Memory B cell (primary cell): Measurements from ENCODE around the gene PRDX3.

Source experiments
- ATAC-seq: fragments of 150-1000 bp; cut with Tn5 transposase; 2 replicates; pipeline ENCODE4 v1.10.0; 2021; ENCODE audit warnings: low read depth, mild to moderate bottlenecking, moderate library complexity
- DNase-seq, 2 donors: peaks; one replicate each; pipeline ENCODE4 v3.0.0; 2022; ENCODE audit warnings: low spot score in 2 of 2
- H3K27ac Mint-ChIP-seq: one replicate; pipeline ENCODE4 v1.8.0; 2022; ENCODE audit warnings: mild to moderate bottlenecking, moderate library complexity, mixed read lengths
- H3K27me3 Mint-ChIP-seq: one replicate; pipeline ENCODE4 v1.8.0; 2022; ENCODE audit warnings: mixed read lengths
- H3K36me3 Mint-ChIP-seq: one replicate; pipeline ENCODE4 v1.8.0; 2022; ENCODE audit warnings: mild to moderate bottlenecking, mixed read lengths
- H3K4me1 Mint-ChIP-seq: one replicate; pipeline ENCODE4 v1.8.0; 2022; ENCODE audit warnings: mixed read lengths
- H3K4me3 Mint-ChIP-seq: one replicate; pipeline ENCODE4 v1.8.0; 2022; ENCODE audit warnings: mild to moderate bottlenecking, moderate library complexity, mixed read lengths
- H3K9me3 Mint-ChIP-seq: one replicate; pipeline ENCODE4 v1.8.0; 2022; ENCODE audit warnings: mixed read lengths

Gene PRDX3

DNA sequence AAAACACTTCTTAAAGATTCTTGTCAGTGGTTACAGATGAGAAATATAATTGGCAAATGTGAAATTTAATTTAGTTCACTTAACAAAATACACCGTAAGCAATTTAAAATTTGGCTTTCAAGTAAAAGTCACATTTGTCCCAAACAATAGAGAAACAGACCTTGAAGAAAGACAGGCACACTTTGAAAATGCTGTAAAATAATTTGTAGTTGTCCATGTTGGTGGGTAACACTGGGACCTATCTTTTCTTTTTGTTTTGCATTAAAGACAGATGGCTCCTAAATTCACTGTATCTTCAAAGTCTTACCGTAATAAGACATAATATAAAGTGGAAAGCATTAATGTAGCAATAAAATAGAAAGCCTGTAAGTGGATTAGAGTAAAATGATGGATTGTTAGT is 32.0 kb upstream of the PRDX3 start:
- no peak overlapping the region for H3K4me3 Mint-ChIP-seq
- no peaks in the 10 kb centered on the region for H3K9me3 Mint-ChIP-seq
- peaks cover 3% of the 10 kb centered on the region for H3K36me3 Mint-ChIP-seq
- peaks cover 32% of the 10 kb centered on the region for H3K4me1 Mint-ChIP-seq
- DNase-seq (no peak), ATAC-seq (no peak)
- no peaks in the 10 kb centered on the region for H3K27me3 Mint-ChIP-seq
- no peak overlapping the region for H3K27ac Mint-ChIP-seq

DNA sequence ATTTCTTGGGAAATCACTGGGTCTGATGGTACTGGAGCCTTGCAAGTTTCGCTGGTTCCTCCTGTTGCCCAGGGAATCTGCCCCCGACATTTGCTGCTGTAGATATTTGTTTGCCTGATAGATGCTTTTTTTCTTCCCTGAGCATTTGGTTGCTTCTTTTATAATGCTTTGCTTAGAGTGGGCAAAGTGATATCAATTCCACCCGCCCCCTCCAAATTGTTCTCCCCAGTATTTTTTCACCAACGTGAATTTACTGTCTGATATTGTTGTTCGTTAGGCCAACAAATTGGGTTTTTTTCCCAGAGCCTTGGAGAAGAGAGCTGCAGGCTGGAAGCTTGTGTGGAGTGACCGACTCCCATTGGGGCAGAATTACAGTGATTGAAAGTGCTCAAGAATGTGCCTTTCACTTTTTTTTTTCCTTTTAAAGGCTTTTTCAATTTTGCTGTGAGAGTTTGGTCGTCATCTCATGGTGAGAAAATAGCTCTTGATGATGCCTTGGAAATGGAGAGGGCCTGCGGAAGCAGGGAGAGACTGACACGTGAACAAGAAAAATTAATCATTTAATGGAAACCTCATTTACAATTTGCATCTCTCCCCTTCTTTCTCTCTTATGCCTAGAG is 31.2 kb upstream of the PRDX3 start:
- H3K36me3 Mint-ChIP-seq, result peaks cover 2% of the 10 kb centered on the region
- no peaks in the 10 kb centered on the region for H3K9me3 Mint-ChIP-seq
- H3K27me3 Mint-ChIP-seq, result no peaks in the 10 kb centered on the region
- peak overlapping the region; percentile 98 for H3K4me3 Mint-ChIP-seq
- H3K4me1 Mint-ChIP-seq, result peaks cover 28% of the 10 kb centered on the region
- DNase-seq (no peak), ATAC-seq (no peak)
- H3K27ac Mint-ChIP-seq, result peak overlapping the region; percentile 96

DNA sequence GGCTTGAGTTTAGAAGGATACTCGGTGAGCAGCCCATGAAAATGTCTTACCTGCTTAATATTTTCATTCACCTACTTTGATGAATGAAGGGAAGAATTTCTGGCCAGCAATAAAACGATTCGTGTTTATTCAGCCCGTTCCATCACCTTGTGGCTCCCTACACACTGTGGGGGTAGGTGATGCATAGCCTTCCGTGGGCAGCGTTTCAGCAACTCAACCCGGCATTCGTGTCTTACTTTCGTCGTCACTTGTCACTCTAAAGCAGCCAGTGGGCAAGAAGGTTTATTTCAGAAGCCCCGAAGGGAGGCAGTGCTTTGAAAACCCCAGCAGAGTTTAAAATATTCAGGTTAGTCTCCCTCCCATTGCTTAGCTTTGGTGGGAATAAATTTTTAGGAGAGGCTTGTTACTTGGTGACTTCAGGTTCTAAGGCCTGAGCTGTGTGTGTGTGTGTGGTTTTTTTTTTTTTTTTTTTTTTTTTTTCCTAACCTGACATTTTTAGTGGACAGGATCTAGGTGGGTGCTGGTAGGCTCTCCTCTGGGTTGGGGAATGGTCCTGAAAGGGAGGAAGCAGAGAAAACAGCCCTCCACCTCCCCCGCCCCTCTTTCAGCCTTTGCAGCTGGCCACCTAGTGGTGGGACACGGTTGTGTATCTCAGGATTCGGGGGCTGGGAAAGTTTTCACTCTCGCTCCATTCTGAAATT is 30.6 kb upstream of the PRDX3 start:
- Mint-ChIP-seq H3K4me1 (peaks cover 26% of the 10 kb centered on the region), H3K27me3 (no peaks in the 10 kb centered on the region)

DNA sequence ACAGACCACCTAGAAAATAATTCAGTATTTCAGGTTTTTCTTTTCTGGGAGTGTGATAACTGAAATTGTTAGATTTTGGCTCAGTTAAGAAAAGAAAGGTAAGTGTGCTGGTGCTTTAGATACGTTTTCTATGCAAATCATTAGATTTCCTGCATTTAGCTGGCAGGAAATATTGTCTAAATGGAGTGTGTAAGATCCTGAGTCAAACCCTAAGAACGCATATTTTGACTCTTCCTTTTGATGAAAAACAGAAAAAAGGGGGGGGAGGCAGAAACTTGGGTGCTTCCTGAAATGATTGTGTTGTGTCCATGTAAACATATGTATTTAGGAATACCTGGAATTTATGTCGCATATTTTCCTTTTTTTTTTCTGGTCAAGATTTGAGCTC is 29.9 kb upstream of the PRDX3 start:
- peak overlapping the region; percentile 96 for H3K27ac Mint-ChIP-seq
- peak overlapping the region; percentile 98 for H3K4me3 Mint-ChIP-seq
- no peaks in the 10 kb centered on the region for H3K9me3 Mint-ChIP-seq
- ATAC-seq (no peak), DNase-seq (no peak)
- no peaks in the 10 kb centered on the region for H3K27me3 Mint-ChIP-seq
- peaks cover 23% of the 10 kb centered on the region for H3K4me1 Mint-ChIP-seq
- no peaks in the 10 kb centered on the region for H3K36me3 Mint-ChIP-seq

More for the DNA sequence above, 30.6 kb upstream of the PRDX3 start:
- H3K36me3 Mint-ChIP-seq, result peaks cover under 1% of the 10 kb centered on the region
- peak overlapping the region; percentile 96 for H3K27ac Mint-ChIP-seq
- peak; percentile 23 for ATAC-seq
- DNase-seq, result peak; percentile 47 to 52
- H3K9me3 Mint-ChIP-seq, result no peaks in the 10 kb centered on the region
- H3K4me3 Mint-ChIP-seq, result peak overlapping the region; percentile 98

DNA sequence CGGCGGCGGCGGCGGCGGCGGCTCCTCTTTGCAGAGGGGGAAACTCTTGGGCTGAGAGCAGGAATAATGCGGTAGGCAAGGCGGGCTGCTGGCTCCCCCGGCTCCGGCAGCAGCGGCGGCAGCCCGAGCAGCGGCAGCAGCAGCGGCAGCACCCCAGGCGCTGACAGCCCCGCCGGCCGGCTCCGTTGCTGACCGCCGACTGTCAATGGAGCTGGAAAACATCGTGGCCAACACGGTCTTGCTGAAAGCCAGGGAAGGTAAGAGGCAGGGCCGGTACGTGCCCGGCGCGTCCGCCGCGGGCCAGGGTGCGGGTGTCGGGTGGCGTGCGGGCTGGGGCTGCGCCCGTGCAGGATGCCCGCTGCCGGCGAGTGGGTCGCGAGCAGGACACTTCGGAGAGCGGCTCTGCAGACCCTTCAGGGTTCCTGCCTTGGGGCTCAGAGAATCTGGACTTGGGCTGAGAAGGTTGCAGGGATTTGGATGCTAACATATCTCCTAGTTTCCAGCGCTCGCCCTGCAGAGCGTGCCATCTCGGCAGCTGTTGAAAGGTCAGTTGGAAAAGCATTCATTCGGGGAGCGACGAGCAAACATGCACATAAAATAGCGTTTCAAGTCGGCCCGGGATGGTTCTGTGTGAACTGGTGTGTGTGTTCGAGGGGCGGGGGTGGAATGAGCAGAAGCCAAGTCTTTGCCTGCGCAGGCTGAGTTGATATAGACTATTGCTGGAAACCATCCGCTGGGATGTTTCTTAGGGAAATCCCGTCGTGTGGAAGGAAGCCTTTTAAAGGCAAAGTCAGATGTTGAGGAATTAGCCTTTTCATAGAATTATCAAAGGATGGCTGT is 29.3 kb upstream of the PRDX3 start:
- Mint-ChIP-seq H3K4me1 (peaks cover 23% of the 10 kb centered on the region), H3K36me3 (no peaks in the 10 kb centered on the region), H3K27ac (peak overlapping the region; percentile 96), H3K9me3 (no peaks in the 10 kb centered on the region), H3K4me3 (peak overlapping the region; percentile 98), H3K27me3 (no peaks in the 10 kb centered on the region)
- DNase-seq (peak in 1 of 2 donors; percentile 55), ATAC-seq (no peak)

DNA sequence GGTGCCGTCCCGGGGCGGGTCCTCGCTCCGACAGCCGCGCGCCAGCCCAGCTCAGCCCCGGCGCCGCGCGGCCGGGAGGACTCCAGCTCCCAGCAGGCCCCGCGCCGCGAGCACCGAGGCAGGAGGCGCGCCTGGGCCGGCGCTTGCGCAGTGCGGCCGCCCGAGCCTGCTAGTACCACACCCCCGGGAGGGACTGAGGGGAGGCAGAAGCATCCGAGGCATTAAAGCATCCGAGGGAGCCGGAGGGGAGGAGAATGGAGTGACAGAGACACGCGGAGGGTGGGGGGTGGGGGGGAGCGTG is 28.7 kb upstream of the PRDX3 start, which contains the start of gene GRK5:
GRK5 (plus strand) TSS at position 206 of the 301 bp plus-strand sequence. CDS start 347 bp downstream, outside the sequence.
- peak within 1 kb of the TSS; percentile 96 for H3K27ac Mint-ChIP-seq
- H3K9me3 Mint-ChIP-seq, result no peaks in the 10 kb centered on the region
- DNase-seq (peak in 1 of 2 donors; percentile 96), ATAC-seq (peak; percentile 78)
- H3K27me3 Mint-ChIP-seq, result no peaks in the 10 kb centered on the region
- H3K4me3 Mint-ChIP-seq, result peak within 1 kb of the TSS; percentile 98
- peaks cover 19% of the 10 kb centered on the region for H3K4me1 Mint-ChIP-seq
- H3K36me3 Mint-ChIP-seq, result no peaks in the 10 kb centered on the region

DNA sequence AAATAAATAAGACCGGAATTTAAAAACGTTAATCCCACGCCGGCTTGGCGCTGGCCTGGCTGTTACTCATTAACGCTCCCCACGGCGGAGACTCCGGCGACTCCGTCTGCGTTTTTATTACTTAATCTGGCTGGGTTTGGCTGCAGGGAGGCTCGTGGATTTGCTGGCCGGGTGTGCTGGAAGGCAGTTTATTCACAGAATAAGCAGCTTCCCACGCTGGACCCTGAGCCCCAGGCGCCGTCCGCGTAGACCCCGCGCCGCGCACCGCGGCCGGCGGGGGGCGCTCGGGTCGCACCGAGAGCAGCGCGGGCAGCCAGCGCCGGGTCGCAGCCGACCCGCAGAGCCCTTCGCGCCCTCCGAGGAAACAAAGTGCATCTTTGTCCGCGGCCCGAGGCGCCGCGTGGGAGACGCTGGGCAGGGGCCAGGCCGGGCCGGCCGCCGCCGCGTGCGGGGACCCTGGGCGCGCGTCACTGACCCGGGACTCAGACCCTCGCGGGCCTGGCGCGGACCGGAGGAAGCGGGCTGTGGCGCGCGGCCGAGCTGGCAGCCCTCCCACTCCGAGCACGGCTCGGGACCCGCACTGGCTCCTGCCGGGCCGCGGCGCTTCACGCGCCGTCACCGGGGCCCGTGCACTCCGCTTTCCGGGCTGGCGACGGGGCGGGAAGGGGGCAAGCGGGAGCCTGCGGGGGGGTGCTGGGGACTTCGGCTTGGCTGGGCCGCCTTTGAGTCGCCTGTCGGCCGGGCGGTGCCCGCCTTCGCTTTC is 28.2 kb upstream of the PRDX3 start:
- peak overlapping the region; percentile 98 for H3K4me3 Mint-ChIP-seq
- ATAC-seq (peak; percentile 58), DNase-seq (peak; percentile 82 to 94)
- H3K9me3 Mint-ChIP-seq, result no peaks in the 10 kb centered on the region
- H3K4me1 Mint-ChIP-seq, result peaks cover 19% of the 10 kb centered on the region
- H3K36me3 Mint-ChIP-seq, result no peaks in the 10 kb centered on the region
- no peaks in the 10 kb centered on the region for H3K27me3 Mint-ChIP-seq
- peak overlapping the region; percentile 96 for H3K27ac Mint-ChIP-seq

DNA sequence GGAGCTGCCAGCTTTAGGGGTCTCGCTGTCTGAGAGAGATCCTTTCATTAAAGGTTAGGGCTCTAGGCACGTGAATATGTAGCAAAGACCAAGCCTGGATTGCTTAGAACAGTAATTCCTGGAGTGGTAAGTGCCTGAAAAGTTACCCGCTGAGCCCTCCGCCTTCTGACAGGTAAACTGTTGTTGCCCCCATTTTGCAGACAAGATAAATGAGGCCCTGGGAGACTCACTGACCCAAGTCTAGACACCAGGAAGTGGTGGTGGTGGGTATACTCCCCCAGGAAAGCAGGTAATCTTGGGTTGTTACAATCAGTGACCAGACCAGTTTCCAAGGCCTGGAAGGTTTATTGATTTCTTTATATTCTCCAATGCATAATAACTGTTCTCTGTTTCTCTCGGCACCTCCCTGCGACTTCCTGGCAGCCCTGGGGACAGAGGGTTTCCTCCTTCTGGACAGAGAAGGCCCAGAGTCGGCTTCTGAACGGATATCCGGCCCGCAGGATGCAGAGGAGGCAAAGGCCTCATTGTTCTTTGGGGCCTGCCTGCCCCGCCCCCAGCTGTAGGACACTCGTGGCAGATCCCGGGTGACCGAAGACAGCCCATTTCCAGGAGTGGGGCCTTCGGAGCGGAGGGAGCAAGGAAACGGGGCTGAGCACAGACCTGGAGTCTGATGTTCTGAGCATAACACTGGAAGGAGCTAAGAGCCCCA is 27.4 kb upstream of the PRDX3 start:
- ATAC-seq (no peak), DNase-seq (no peak)
- Mint-ChIP-seq H3K27ac (peak overlapping the region; percentile 84), H3K9me3 (no peaks in the 10 kb centered on the region), H3K27me3 (no peaks in the 10 kb centered on the region), H3K36me3 (no peaks in the 10 kb centered on the region), H3K4me1 (peaks cover 19% of the 10 kb centered on the region), H3K4me3 (peak overlapping the region; percentile 92)

DNA sequence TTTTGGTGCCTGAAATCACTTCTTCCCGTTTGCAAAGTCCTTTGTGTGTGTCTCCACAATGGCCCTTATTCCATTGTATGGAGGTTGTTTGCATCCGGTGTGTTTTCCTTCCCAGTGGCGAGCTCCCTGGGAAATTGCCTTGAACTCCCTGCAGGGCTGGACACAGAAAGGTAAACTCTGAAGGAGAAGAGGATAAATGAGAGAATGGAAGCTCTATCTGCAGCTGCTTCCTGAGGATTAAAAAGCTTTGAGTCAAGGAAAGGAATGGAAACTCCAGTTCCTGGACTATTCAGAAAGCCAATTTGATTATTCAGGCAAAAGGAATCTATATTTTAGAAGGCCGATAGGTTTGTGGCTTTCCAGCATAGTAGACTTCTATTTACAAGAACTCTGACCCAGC is 24.4 kb upstream of the PRDX3 start:
- no peak overlapping the region for H3K4me3 Mint-ChIP-seq
- H3K9me3 Mint-ChIP-seq, result no peaks in the 10 kb centered on the region
- H3K27ac Mint-ChIP-seq, result no peak overlapping the region
- ATAC-seq, result no peak
- H3K36me3 Mint-ChIP-seq, result no peaks in the 10 kb centered on the region
- DNase-seq, result no peak
- H3K4me1 Mint-ChIP-seq, result peaks cover 15% of the 10 kb centered on the region
- peaks cover 1% of the 10 kb centered on the region for H3K27me3 Mint-ChIP-seq

DNA sequence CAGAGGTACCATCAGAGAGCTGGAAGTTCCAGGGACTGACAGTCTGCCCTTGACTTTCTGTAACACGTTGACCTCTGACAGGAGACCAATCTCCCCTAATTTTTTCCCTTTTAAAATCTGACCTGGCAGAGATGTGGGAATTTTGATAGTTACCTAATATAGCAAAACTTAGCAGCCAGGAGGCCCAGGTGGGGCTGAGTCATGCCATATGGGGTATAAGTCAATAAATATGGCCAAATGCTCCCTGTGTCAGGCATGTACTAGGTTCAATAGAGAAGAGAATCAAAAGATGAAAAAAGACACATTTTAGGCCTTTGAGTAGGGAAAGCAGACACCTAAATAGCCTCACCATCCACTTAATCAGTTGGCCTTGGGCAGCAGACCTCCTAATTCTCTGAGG is 22.6 kb upstream of the PRDX3 start:
- H3K4me3 Mint-ChIP-seq, result no peak overlapping the region
- ATAC-seq (no peak), DNase-seq (no peak)
- no peak overlapping the region for H3K27ac Mint-ChIP-seq
- no peaks in the 10 kb centered on the region for H3K36me3 Mint-ChIP-seq
- H3K27me3 Mint-ChIP-seq, result peaks cover 1% of the 10 kb centered on the region
- H3K9me3 Mint-ChIP-seq, result no peaks in the 10 kb centered on the region
- H3K4me1 Mint-ChIP-seq, result peaks cover 7% of the 10 kb centered on the region

DNA sequence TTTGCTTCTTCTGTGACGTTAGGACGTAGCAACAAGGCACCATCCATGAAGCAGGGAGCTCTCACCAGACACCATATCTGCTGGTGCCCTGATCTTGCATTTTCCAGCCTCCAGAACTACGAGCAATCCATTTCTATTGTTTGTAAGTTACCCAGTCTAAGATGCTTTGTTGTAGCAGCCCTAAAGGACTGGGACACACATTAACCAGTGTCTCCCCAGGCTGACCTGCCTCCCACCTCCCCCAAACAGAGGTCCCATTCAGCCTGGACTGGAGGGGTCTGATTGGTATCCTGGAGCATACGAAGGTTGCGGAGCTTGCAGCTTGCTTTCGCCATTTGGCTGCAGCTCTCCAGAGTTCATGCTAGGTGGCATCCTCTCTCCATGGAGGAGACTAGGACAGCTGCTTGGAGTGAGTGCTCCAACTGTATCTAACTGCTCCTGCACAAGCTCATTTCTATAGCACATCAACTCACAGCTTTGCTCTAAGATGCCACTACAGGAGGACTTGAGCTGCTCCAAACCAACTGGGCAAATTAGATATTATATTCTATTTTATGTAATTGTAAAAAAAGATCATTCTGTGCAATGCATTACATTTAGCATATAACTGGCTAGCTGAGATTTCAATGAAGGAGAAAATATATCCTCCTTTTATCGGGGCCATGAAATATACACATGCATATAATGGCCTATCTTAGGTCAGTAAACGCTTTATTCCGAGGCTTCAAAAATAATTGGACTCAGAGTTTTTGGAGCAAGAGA is 20.8 kb upstream of the PRDX3 start:
- Mint-ChIP-seq H3K4me1 (peaks cover 5% of the 10 kb centered on the region), H3K9me3 (no peaks in the 10 kb centered on the region), H3K27ac (no peak overlapping the region), H3K4me3 (no peak overlapping the region), H3K27me3 (peaks cover 1% of the 10 kb centered on the region), H3K36me3 (no peaks in the 10 kb centered on the region)
- peak; percentile 25 to 40 for DNase-seq
- ATAC-seq, result peak; percentile 87

DNA sequence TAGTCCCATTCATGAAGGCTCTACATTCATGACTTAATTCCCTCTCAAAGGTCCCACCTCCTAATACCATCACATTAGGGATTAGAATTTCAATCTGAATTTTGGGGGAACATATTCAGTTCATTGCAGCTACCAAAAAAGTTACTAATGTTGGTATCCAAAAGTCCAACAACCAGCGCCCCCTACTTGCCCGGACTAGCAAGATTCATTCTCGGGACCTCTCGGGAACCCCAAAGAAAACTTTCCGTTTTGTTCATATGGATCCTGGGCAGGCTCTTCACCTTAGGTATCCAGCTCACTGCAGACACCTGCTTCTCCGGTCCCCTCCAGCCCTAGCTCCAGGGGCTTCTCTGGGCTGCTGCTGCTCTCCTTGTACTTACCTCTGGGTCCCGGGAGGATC is 19.8 kb upstream of the PRDX3 start:
- Mint-ChIP-seq H3K4me1 (peaks cover 5% of the 10 kb centered on the region), H3K36me3 (no peaks in the 10 kb centered on the region), H3K9me3 (no peaks in the 10 kb centered on the region), H3K4me3 (no peak overlapping the region), H3K27ac (no peak overlapping the region), H3K27me3 (peaks cover 1% of the 10 kb centered on the region)
- ATAC-seq, result peak; percentile 29
- no peak for DNase-seq

DNA sequence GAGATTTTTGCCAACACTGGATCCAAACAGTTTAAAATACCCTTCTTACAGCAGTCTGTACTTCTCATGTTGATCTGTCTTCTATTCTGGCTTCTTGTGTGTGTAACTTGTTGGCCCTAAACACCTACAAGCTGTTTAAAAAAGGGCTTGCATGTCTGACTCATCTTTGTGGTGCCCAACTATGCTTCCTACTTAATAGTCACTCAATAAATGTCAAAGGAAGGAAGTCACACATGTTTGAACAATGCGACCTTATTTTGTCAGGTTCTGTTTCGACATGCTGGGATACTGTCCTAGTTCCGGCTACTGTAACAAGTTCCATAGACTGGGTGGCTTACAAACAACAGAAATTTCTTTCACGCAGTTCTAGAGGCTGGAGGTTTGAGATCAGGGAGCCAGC is 19.3 kb upstream of the PRDX3 start:
- Mint-ChIP-seq H3K36me3 (no peaks in the 10 kb centered on the region), H3K9me3 (no peaks in the 10 kb centered on the region), H3K4me1 (peaks cover 5% of the 10 kb centered on the region), H3K4me3 (no peak overlapping the region), H3K27me3 (peaks cover 1% of the 10 kb centered on the region), H3K27ac (no peak overlapping the region)
- no peak for DNase-seq
- ATAC-seq, result no peak
